GM19328 (cell line): ENCODE results near the gene DMC1.
A peak's percentile ranks its signal among the peaks of the same experiment; 100 is the strongest.

Source experiments
- ATAC-seq: cut with Tn5 transposase; IDR thresholded peaks from one replicate; pipeline ENCODE4 v1.9.1; 2021; ENCODE audit warnings: mild to moderate bottlenecking, moderate library complexity; ENCODE audit not compliant: unreplicated experiment

Gene DMC1

GRCh38 chr22:38567531-38568285 is 2.3 kb downstream of the DMC1 start:
- ATAC-seq, result no peak

- no peak for ATAC-seq
These were observed 3.1 kb downstream of the DMC1 start for GRCh38 chr22:38566726-38567504.

GRCh38 chr22:38565441-38565840 is 4.5 kb downstream of the DMC1 start:
- no peak for ATAC-seq

- no peak for ATAC-seq
These were observed 5.3 kb downstream of the DMC1 start for GRCh38 chr22:38564669-38565068.

- no peak for ATAC-seq
These were observed 15.7 kb downstream of the DMC1 start for GRCh38 chr22:38554281-38554680.

- no peak for ATAC-seq
These were observed 20.7 kb downstream of the DMC1 start for GRCh38 chr22:38549101-38549894.

GRCh38 chr22:38540701-38541100 is 29.3 kb downstream of the DMC1 start:
- no peak for ATAC-seq

- no peak for ATAC-seq
These were observed 38.6 kb downstream of the DMC1 start for GRCh38 chr22:38531251-38531938.

- ATAC-seq, result no peak
These were observed 45.6 kb downstream of the DMC1 start for GRCh38 chr22:38524429-38524828.

GRCh38 chr22:38523479-38523878 is 46.5 kb downstream of the DMC1 start:
- ATAC-seq, result no peak

- no peak for ATAC-seq
These were observed 47.0 kb downstream of the DMC1 start for GRCh38 chr22:38523029-38523428.

- ATAC-seq, result no peak
These were observed 50.3 kb downstream of the DMC1 start for GRCh38 chr22:38519453-38520250.

GRCh38 chr22:38518620-38519019 is 51.4 kb downstream of the DMC1 start:
- ATAC-seq, result no peak

- ATAC-seq, result no peak
These were observed 56.9 kb downstream of the DMC1 start for GRCh38 chr22:38513063-38513462.

GRCh38 chr22:38510416-38510970 is 59.5 kb downstream of the DMC1 start:
- no peak for ATAC-seq

GRCh38 chr22:38506118-38506962 is 63.6 kb downstream of the DMC1 start, which contains the start of gene DDX17:
Gene DDX17, minus strand, starts transcription at chr22:38506311.
- peak; percentile 75 for ATAC-seq

- peak; percentile 22 for ATAC-seq
These were observed 64.4 kb downstream of the DMC1 start for GRCh38 chr22:38505541-38506117.

GRCh38 chr22:38504731-38505540 is 65.0 kb downstream of the DMC1 start:
- ATAC-seq, result no peak
